Measurements from ENCODE around the gene EBPL.

DNA sequence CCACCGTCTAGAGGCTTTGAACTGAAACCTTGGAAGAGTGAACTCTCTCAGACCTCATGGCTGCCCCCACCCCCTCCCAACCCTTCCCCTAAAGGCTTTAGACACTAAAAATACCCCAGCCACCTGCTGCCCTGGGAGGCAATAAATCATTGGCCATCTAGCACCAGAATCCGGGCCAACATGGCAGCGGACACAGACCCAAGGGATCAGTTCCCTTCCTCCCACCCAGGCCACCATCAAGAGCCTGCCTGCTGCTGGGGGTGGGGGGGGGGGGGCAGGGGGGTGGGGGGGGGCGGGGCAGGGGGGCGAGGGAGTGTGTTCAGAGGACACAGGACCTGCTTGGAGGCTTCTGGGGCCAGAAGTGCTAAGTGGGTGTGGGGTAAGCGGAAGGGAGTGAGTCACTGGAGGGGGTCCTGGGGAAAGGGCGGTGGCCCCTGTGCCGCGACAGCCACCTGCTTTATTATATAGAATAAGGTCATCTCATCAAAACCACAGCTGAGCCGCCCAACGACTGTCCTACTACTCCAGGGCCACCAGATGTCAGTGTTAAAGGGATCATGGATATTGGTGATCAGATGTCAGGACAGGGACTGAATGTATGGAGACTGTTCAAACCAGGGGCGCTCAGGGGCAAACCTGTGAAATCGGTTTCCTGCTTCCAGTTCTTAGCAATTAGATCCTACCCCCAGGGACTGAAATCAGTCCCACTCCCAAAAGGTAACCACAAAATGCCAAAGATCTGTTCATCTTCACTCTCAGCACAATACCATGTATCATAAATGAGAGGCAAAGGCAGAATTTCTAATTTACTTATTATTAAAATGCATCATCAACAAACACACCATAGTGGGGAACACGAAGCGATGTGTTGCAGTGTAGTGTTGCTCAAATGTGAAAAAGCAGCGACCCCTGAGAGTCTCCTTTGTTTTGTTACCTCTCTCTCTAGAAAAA lies 38.7 kb downstream of the EBPL start:
- TF ChIP-seq, protein P1, sequence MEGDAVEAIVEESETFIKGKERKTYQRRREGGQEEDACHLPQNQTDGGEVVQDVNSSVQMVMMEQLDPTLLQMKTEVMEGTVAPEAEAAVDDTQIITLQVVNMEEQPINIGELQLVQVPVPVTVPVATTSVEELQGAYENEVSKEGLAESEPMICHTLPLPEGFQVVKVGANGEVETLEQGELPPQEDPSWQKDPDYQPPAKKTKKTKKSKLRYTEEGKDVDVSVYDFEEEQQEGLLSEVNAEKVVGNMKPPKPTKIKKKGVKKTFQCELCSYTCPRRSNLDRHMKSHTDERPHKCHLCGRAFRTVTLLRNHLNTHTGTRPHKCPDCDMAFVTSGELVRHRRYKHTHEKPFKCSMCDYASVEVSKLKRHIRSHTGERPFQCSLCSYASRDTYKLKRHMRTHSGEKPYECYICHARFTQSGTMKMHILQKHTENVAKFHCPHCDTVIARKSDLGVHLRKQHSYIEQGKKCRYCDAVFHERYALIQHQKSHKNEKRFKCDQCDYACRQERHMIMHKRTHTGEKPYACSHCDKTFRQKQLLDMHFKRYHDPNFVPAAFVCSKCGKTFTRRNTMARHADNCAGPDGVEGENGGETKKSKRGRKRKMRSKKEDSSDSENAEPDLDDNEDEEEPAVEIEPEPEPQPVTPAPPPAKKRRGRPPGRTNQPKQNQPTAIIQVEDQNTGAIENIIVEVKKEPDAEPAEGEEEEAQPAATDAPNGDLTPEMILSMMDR (IDR thresholded peaks at IDR 0.05; ENCODE audit: low read depth, low read length): peak; percentile 62
- TF ChIP-seq MAX (IDR thresholded peaks at IDR 0.05; ENCODE audit: low read depth, low read length): no peak
- no peak for TF ChIP-seq POLR2A (IDR thresholded peaks at IDR 0.05; ENCODE audit: extremely low read depth, insufficient read length)
- TF ChIP-seq MYC (IDR thresholded peaks at IDR 0.05; ENCODE audit: low read depth, low read length): no peak
